C4-2B (cell line): ENCODE data around the gene REEP1.

Source experiments
- H3K27ac ChIP-seq: fragments of 450-650 bp; 2 replicates; pipeline ENCODE4 v1.5.1; 2017
- CTCF ChIP-seq: fragments of 450-650 bp; conservative IDR thresholded peaks from 2 replicates; pipeline ENCODE4 v1.5.1; 2017; ENCODE audit warnings: mild to moderate bottlenecking
- ZFX ChIP-seq: fragments of 450-650 bp; IDR thresholded peaks from 2 replicates; pipeline ENCODE4 v1.6.1; 2017

The REEP1 gene

GRCh38 chr2:86171295-86171694 lies 166.1 kb downstream of the REEP1 start:
- TF ChIP-seq CTCF (no peak), ZFX (no peak)
- no peak overlapping the region for H3K27ac ChIP-seq

- H3K27ac ChIP-seq = no peak overlapping the region
- TF ChIP-seq CTCF (no peak), ZFX (no peak)
Measured at GRCh38 chr2:86170449-86170848, 167.0 kb downstream of the REEP1 start.
